ENCODE results near the gene KIRREL3. TPM values are rescaled to one million over a fixed set of nuclear protein-coding genes. Genes with fewer than 3 reads are reported as not detected.

Gene KIRREL3
- total and polyA plus RNA-seq, 8 donors, result 0.06 to 1.1 (median 0.26) TPM; not detected in 2

- 60 to 69% methylated on average over 11 of the region's 11 CpGs for WGBS, 2 donors
- H3K4me3 ChIP-seq, result no peak overlapping the region
- no peaks in the 10 kb centered on the region for H3K9me3 ChIP-seq
- H3K36me3 ChIP-seq, result no peaks in the 10 kb centered on the region
- H3K27me3 ChIP-seq, result no peaks in the 10 kb centered on the region
- no peak for ATAC-seq
- H3K27ac ChIP-seq, result no peak overlapping the region
- H3K4me1 ChIP-seq, result no peaks in the 10 kb centered on the region
- DNase-seq, result no peak
- no peak for FAIRE-seq
- intact Hi-C loops (cut with DNase I), result no loop called here
- no peak for TF ChIP-seq CTCF (IDR thresholded peaks at IDR 0.05)
These were observed 75.1 kb downstream of the KIRREL3 start for GRCh38 chr11:126925321-126926093.

- Histone ChIP-seq H3K36me3 (no peaks in the 10 kb centered on the region), H3K4me1 (no peaks in the 10 kb centered on the region), H3K27me3 (no peaks in the 10 kb centered on the region), H3K4me3 (no peak overlapping the region), H3K9me3 (no peaks in the 10 kb centered on the region), H3K27ac (no peak overlapping the region)
- WGBS, 2 donors, result 61 to 72% methylated on average over 5 of the region's 5 CpGs
- no peak for FAIRE-seq
- intact Hi-C loops (cut with DNase I), result no loop called here
- DNase-seq, result no peak
- TF ChIP-seq CTCF (IDR thresholded peaks at IDR 0.05), result no peak
- ATAC-seq, result no peak
These were observed 76.1 kb downstream of the KIRREL3 start for GRCh38 chr11:126924376-126925040.

- Histone ChIP-seq H3K4me1 (no peaks in the 10 kb centered on the region), H3K9me3 (no peaks in the 10 kb centered on the region), H3K36me3 (no peaks in the 10 kb centered on the region), H3K4me3 (no peak overlapping the region), H3K27me3 (no peaks in the 10 kb centered on the region), H3K27ac (no peak overlapping the region)
- no peak for DNase-seq
- TF ChIP-seq CTCF (IDR thresholded peaks at IDR 0.05), result no peak
- intact Hi-C loops (cut with DNase I), result no loop called here
- no peak for FAIRE-seq
- WGBS, 2 donors, result 84 to 89% methylated on average over 4 of the region's 4 CpGs
- ATAC-seq, result no peak
These were observed 79.7 kb downstream of the KIRREL3 start for GRCh38 chr11:126920833-126921232.

GRCh38 chr11:126919147-126919823, 81.3 kb downstream of the KIRREL3 start:
- Histone ChIP-seq H3K36me3 (no peaks in the 10 kb centered on the region), H3K4me1 (no peaks in the 10 kb centered on the region), H3K27me3 (no peaks in the 10 kb centered on the region), H3K9me3 (no peaks in the 10 kb centered on the region), H3K27ac (no peak overlapping the region), H3K4me3 (no peak overlapping the region)
- ATAC-seq, result no peak
- 71 to 73% methylated on average over 3 of the region's 3 CpGs for WGBS, 2 donors
- DNase-seq, result no peak
- FAIRE-seq, result no peak
- TF ChIP-seq CTCF (IDR thresholded peaks at IDR 0.05), result no peak
- intact Hi-C loops (cut with DNase I), result no loop called here

Data from pancreas (tissue), 10 donors.